ENCODE results near the gene PARPBP. TPM values are rescaled to one million over a fixed set of nuclear protein-coding genes. Genes with fewer than 3 reads are reported as not detected.
"Not testable (repeated sequence)": the region's sequence is repeated elsewhere in the genome, so short reads cannot be mapped to it uniquely, and the experiment has no call there.

PARPBP gene
- polyA plus RNA-seq, 2 donors = 5.8 to 7.0 TPM

DNA sequence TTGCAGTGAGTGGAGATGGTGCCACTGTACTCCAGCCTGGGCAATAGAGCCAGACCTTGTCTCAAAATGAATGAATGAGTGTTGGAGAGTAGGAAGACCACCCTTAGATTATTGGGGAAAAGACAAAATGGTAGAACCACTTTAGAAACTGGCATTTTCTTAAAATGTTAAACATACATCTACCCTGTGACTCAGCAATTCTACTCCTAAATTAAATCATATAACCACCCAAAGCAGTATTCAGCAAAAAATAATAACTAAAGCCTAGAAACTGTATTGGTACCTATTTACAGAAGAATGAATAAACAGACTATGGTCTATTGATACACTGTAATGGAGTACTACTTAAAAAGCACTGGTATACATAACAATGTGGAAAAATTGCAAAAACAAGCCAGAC lies 9.2 kb upstream of the PARPBP start:
- H3K4me1 ChIP-seq (ENCODE audit: control insufficient read depth in 2 of 2, insufficient read depth in 2 of 2, low read length in 1 of 2) = no peaks in the 10 kb centered on the region
- H3K27ac ChIP-seq (ENCODE audit: low read depth in 2 of 2, low read length in 1 of 2) = no peak overlapping the region
- H3K27me3 ChIP-seq (ENCODE audit: control insufficient read depth in 1 of 2, insufficient read depth in 2 of 2, low read length in 2 of 2) = no peaks in the 10 kb centered on the region
- H3K4me3 ChIP-seq (ENCODE audit: low read depth in 1 of 2, low read length in 2 of 2) = peak overlapping the region in 1 of 2 donors; percentile 39
- no peaks in the 10 kb centered on the region for H3K9me3 ChIP-seq (ENCODE audit: control insufficient read depth in 2 of 2, insufficient read depth in 1 of 2, low read depth in 1 of 2, low read length in 1 of 2)
- H3K36me3 ChIP-seq (ENCODE audit: control insufficient read depth in 2 of 2, insufficient read depth in 2 of 2, low read length in 1 of 2) = peaks cover 0 to 6% of the 10 kb centered on the region in 2 donors

GRCh38 chr12:102114212-102114611 lies 5.8 kb upstream of the PARPBP start:
- H3K27me3 ChIP-seq (ENCODE audit: control insufficient read depth in 1 of 2, insufficient read depth in 2 of 2, low read length in 2 of 2) = no peaks in the 10 kb centered on the region

DNA sequence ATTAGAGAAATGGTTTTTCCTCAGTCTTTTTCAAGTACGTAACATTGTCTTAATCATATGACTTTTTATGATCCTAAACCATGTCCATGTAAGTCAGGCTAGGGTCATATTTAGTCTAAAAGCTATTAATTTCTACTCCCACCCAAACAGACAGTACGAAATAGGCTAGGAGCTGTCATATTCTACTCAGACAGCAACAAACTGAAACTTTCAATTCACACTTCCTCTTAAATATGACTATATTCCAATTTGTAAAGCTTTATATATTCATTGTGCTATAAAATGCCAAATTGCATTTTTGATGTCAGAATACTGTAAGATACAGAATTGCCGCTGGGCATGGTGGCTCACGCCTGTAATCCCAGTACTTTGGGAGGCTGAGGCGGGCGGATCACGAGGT lies 3.6 kb upstream of the PARPBP start:
- Histone ChIP-seq H3K36me3 (ENCODE audit: control insufficient read depth in 2 of 2, insufficient read depth in 2 of 2, low read length in 1 of 2) (no peaks in the 10 kb centered on the region), H3K4me1 (ENCODE audit: control insufficient read depth in 2 of 2, insufficient read depth in 2 of 2, low read length in 1 of 2) (no peaks in the 10 kb centered on the region), H3K27ac (ENCODE audit: low read depth in 2 of 2, low read length in 1 of 2) (no peak overlapping the region), H3K27me3 (ENCODE audit: control insufficient read depth in 1 of 2, insufficient read depth in 2 of 2, low read length in 2 of 2) (no peaks in the 10 kb centered on the region), H3K9me3 (ENCODE audit: control insufficient read depth in 2 of 2, insufficient read depth in 1 of 2, low read depth in 1 of 2, low read length in 1 of 2) (no peaks in the 10 kb centered on the region), H3K4me3 (ENCODE audit: low read depth in 1 of 2, low read length in 2 of 2) (no peak overlapping the region)
- WGBS, 2 donors = 84 to 92% methylated on average over 7 of the region's 7 CpGs

More at GRCh38 chr12:102114212-102114611, 5.8 kb upstream of the PARPBP start:
- Histone ChIP-seq H3K4me1 (ENCODE audit: control insufficient read depth in 2 of 2, insufficient read depth in 2 of 2, low read length in 1 of 2) (no peaks in the 10 kb centered on the region), H3K27ac (ENCODE audit: low read depth in 2 of 2, low read length in 1 of 2) (no peak overlapping the region), H3K4me3 (ENCODE audit: low read depth in 1 of 2, low read length in 2 of 2) (no peak overlapping the region), H3K36me3 (ENCODE audit: control insufficient read depth in 2 of 2, insufficient read depth in 2 of 2, low read length in 1 of 2) (peaks cover 0 to 6% of the 10 kb centered on the region in 2 donors), H3K9me3 (ENCODE audit: control insufficient read depth in 2 of 2, insufficient read depth in 1 of 2, low read depth in 1 of 2, low read length in 1 of 2) (no peaks in the 10 kb centered on the region)
- WGBS, 2 donors = 70 to 71% methylated on average over 2 of the region's 2 CpGs

DNA sequence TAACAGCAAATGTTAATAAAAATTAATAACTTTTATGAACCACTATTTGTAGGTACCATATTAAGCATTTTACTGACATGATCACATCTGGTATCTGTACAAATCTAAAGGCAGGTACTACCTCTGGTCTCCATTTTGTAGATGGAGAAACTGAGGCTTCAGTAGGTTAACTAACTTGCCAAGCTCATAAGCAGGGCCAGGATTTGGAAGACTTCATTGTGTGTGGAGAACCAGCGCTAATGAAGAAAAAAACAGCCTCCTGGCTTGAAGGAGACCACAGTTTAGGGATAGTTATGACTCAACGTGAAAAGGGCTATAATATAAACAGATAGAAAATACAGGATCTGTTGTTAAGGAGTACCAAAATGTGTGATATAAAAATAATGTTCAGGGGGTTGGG lies 1.1 kb upstream of the PARPBP start:
- H3K4me3 ChIP-seq (ENCODE audit: low read depth in 1 of 2, low read length in 2 of 2) = peak overlapping the region in 1 of 2 donors; percentile 62
- WGBS, 2 donors = 60 to 61% methylated on average over 2 of the region's 2 CpGs
- H3K36me3 ChIP-seq (ENCODE audit: control insufficient read depth in 2 of 2, insufficient read depth in 2 of 2, low read length in 1 of 2) = no peaks in the 10 kb centered on the region
- H3K27ac ChIP-seq (ENCODE audit: low read depth in 2 of 2, low read length in 1 of 2) = no peak overlapping the region
- H3K4me1 ChIP-seq (ENCODE audit: control insufficient read depth in 2 of 2, insufficient read depth in 2 of 2, low read length in 1 of 2) = no peaks in the 10 kb centered on the region
- H3K9me3 ChIP-seq (ENCODE audit: control insufficient read depth in 2 of 2, insufficient read depth in 1 of 2, low read depth in 1 of 2, low read length in 1 of 2) = no peaks in the 10 kb centered on the region
- H3K27me3 ChIP-seq (ENCODE audit: control insufficient read depth in 1 of 2, insufficient read depth in 2 of 2, low read length in 2 of 2) = no peaks in the 10 kb centered on the region

DNA sequence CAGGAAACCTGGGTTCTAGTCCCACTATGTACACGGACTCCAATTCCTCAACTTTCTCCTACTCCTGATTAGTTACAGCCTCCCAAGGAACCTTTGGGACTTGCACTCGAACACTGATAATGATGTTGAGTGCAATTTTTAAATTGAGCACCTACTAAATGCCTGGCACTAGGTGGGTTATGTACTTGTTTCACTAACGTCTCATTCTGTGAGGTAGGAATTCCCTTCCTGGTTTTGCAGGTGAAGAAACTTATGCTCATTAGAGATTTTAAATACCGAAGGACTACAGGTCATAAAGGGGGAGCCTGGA lies 536 bp downstream of the PARPBP start:
- 1 to 5% methylated on average over 4 of the region's 4 CpGs for WGBS, 2 donors
- H3K4me3 ChIP-seq (ENCODE audit: low read depth in 1 of 2, low read length in 2 of 2) = peak overlapping the region; percentile 62 to 85
- no peaks in the 10 kb centered on the region for H3K4me1 ChIP-seq (ENCODE audit: control insufficient read depth in 2 of 2, insufficient read depth in 2 of 2, low read length in 1 of 2)
- peak overlapping the region; percentile 54 to 81 for H3K27ac ChIP-seq (ENCODE audit: low read depth in 2 of 2, low read length in 1 of 2)
- no peaks in the 10 kb centered on the region for H3K9me3 ChIP-seq (ENCODE audit: control insufficient read depth in 2 of 2, insufficient read depth in 1 of 2, low read depth in 1 of 2, low read length in 1 of 2)
- no peaks in the 10 kb centered on the region for H3K36me3 ChIP-seq (ENCODE audit: control insufficient read depth in 2 of 2, insufficient read depth in 2 of 2, low read length in 1 of 2)
- H3K27me3 ChIP-seq (ENCODE audit: control insufficient read depth in 1 of 2, insufficient read depth in 2 of 2, low read length in 2 of 2) = no peaks in the 10 kb centered on the region

DNA sequence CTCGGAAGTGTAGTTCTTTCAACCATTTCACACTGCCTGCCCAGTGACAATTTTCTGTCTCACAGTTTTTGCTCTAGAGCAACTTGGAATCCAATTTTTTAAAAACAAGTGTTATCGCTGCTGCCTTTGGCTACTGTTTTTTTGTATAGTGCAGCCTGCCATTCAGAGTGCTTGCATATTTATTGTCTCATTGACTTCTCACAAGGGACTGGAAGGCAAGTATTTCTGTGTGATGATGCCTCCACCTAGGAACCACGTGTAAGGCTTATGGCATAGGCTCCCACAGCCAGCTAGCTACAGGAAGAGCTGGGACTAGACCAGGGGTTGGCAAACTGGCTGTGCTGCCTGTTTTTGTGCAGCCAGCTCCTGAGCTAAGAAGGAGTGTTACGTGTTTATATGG lies 903 bp downstream of the PARPBP start:
- no peaks in the 10 kb centered on the region for H3K36me3 ChIP-seq (ENCODE audit: control insufficient read depth in 2 of 2, insufficient read depth in 2 of 2, low read length in 1 of 2)
- WGBS, 2 donors = 20 to 26% methylated on average over 4 of the region's 4 CpGs
- H3K27ac ChIP-seq (ENCODE audit: low read depth in 2 of 2, low read length in 1 of 2) = no peak overlapping the region
- no peaks in the 10 kb centered on the region for H3K9me3 ChIP-seq (ENCODE audit: control insufficient read depth in 2 of 2, insufficient read depth in 1 of 2, low read depth in 1 of 2, low read length in 1 of 2)
- peak overlapping the region in 1 of 2 donors; percentile 62 for H3K4me3 ChIP-seq (ENCODE audit: low read depth in 1 of 2, low read length in 2 of 2)
- no peaks in the 10 kb centered on the region for H3K27me3 ChIP-seq (ENCODE audit: control insufficient read depth in 1 of 2, insufficient read depth in 2 of 2, low read length in 2 of 2)
- no peaks in the 10 kb centered on the region for H3K4me1 ChIP-seq (ENCODE audit: control insufficient read depth in 2 of 2, insufficient read depth in 2 of 2, low read length in 1 of 2)

- H3K36me3 ChIP-seq (ENCODE audit: control insufficient read depth in 2 of 2, insufficient read depth in 2 of 2, low read length in 1 of 2) = not testable (repeated sequence)
Measured at GRCh38 chr12:102121328-102121727, 1.3 kb downstream of the PARPBP start.

DNA sequence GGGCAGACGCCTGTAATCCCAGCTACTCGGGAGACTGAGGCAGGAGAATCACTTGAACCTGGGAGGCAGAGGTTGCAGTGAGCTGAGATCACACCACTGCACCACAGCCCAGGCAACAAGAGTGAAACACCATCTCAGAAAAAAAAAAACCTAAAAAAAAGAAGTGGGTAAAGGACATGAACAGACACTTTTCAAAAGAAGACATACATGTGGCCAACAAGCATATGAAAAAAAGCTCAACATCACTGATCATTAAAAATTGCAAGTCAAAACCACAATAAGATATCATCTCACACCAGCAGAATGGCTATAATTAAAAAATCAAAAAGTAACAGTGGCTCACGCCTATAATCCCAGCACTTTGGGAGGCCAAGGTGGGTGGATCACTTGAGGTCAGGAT lies 10.7 kb downstream of the PARPBP start:
- H3K9me3 ChIP-seq (ENCODE audit: control insufficient read depth in 2 of 2, insufficient read depth in 1 of 2, low read depth in 1 of 2, low read length in 1 of 2); H3K27me3 ChIP-seq (ENCODE audit: control insufficient read depth in 1 of 2, insufficient read depth in 2 of 2, low read length in 2 of 2); H3K27ac ChIP-seq (ENCODE audit: low read depth in 2 of 2, low read length in 1 of 2); H3K4me3 ChIP-seq (ENCODE audit: low read depth in 1 of 2, low read length in 2 of 2); H3K4me1 ChIP-seq (ENCODE audit: control insufficient read depth in 2 of 2, insufficient read depth in 2 of 2, low read length in 1 of 2); H3K36me3 ChIP-seq (ENCODE audit: control insufficient read depth in 2 of 2, insufficient read depth in 2 of 2, low read length in 1 of 2): not testable (repeated sequence)
- WGBS, 2 donors = 83 to 96% methylated on average over 3 of the region's 3 CpGs

More at GRCh38 chr12:102121328-102121727, 1.3 kb downstream of the PARPBP start:
- 96% methylated on average over 2 of the region's 2 CpGs for WGBS, 2 donors
- H3K4me3 ChIP-seq (ENCODE audit: low read depth in 1 of 2, low read length in 2 of 2) = peak overlapping the region in 1 of 2 donors; percentile 62
- H3K27ac ChIP-seq (ENCODE audit: low read depth in 2 of 2, low read length in 1 of 2); H3K9me3 ChIP-seq (ENCODE audit: control insufficient read depth in 2 of 2, insufficient read depth in 1 of 2, low read depth in 1 of 2, low read length in 1 of 2); H3K4me1 ChIP-seq (ENCODE audit: control insufficient read depth in 2 of 2, insufficient read depth in 2 of 2, low read length in 1 of 2); H3K27me3 ChIP-seq (ENCODE audit: control insufficient read depth in 1 of 2, insufficient read depth in 2 of 2, low read length in 2 of 2): not testable (repeated sequence)

DNA sequence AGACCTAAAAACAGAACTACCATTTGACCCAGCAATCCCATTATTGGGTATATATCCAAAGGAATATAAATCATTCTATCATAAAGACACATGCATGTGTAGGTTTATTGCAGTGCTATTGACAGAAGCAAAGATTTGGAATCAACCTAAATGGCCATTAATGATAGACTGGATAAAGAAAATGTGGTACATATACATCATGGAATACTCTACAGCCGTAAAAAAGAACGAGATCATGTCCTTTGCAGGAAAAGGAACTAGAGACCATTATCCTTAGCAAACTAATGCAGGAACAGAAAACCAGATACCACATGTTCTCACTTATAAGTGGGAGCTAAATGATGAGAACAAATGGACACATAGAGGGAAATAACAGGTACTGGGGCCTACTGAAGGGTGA lies 11.5 kb downstream of the PARPBP start:
- H3K27me3 ChIP-seq (ENCODE audit: control insufficient read depth in 1 of 2, insufficient read depth in 2 of 2, low read length in 2 of 2); H3K4me1 ChIP-seq (ENCODE audit: control insufficient read depth in 2 of 2, insufficient read depth in 2 of 2, low read length in 1 of 2); H3K9me3 ChIP-seq (ENCODE audit: control insufficient read depth in 2 of 2, insufficient read depth in 1 of 2, low read depth in 1 of 2, low read length in 1 of 2); H3K36me3 ChIP-seq (ENCODE audit: control insufficient read depth in 2 of 2, insufficient read depth in 2 of 2, low read length in 1 of 2); H3K27ac ChIP-seq (ENCODE audit: low read depth in 2 of 2, low read length in 1 of 2); H3K4me3 ChIP-seq (ENCODE audit: low read depth in 1 of 2, low read length in 2 of 2): not testable (repeated sequence)
- WGBS, 2 donors = 97 to 98% methylated on average over 2 of the region's 2 CpGs

DNA sequence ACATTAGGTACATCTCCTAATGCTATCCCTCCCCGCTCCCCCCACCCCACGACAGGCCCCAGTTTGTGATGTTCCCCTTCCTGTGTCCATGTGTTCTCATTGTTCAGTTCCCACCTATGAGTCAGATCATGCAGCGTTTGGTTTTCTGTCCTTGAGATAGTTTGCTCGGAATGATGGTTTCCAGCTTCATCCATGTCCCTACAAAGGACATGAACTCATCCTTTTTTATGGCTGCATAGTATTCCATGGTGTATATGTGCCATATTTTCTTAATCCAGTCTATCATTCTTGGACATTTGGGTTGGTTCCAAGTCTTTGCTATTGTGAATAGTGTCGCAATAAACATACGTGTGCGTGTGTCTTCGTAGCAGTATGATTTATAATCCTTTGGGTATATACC lies 17.6 kb downstream of the PARPBP start:
- WGBS, 2 donors = 97 to 99% methylated on average over 8 of the region's 8 CpGs
- H3K36me3 ChIP-seq (ENCODE audit: control insufficient read depth in 2 of 2, insufficient read depth in 2 of 2, low read length in 1 of 2) = not testable (repeated sequence)

More for the DNA sequence above, 17.6 kb downstream of the PARPBP start:
- not testable (repeated sequence) for H3K27ac ChIP-seq (ENCODE audit: low read depth in 2 of 2, low read length in 1 of 2); H3K4me1 ChIP-seq (ENCODE audit: control insufficient read depth in 2 of 2, insufficient read depth in 2 of 2, low read length in 1 of 2); H3K27me3 ChIP-seq (ENCODE audit: control insufficient read depth in 1 of 2, insufficient read depth in 2 of 2, low read length in 2 of 2); H3K4me3 ChIP-seq (ENCODE audit: low read depth in 1 of 2, low read length in 2 of 2); H3K9me3 ChIP-seq (ENCODE audit: control insufficient read depth in 2 of 2, insufficient read depth in 1 of 2, low read depth in 1 of 2, low read length in 1 of 2)
